AG20443 (cell line): ENCODE results near the gene NPSR1.
"Not testable (repeated sequence)": the region's sequence is repeated elsewhere in the genome, so short reads cannot be mapped to it uniquely, and the experiment has no call there.

Source experiments
- DNase-seq: peaks from one replicate; pipeline ENCODE4 v3.0.0; 2012; ENCODE audit warnings: low spot score, mixed read lengths

NPSR1 gene

DNA sequence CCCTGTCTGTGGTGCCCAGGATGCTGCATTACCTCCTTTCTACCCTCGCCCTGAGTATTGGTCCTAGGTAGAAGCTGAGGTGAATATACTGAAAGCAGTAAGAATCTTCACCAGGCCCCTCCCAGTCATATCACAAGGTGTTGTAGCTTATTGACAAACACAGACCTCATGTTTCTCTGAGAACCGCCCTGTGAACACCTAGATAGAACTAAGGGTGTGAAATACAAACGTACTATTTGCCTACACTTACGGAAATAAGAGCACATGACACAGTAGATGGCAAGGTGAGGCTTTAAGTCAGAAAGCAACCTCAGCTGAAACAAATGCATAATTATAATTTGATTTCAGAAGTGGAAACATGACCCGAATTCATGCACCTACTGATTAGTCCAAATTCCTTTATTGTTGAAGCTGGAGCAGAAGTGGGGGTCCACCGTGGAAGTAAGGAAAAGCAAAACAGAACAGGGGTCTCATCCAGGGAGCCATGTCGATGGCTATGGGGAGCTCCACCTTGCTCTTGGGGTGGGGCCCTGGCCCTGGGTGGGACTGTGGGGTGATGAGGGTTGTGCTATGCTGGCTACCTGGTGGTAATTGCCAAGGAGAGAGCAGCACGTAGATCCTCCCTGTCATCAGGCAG is at the start of gene NPSR1:
NPSR1 (plus strand) TSS at position 587 of the 637 bp plus-strand sequence. CDS start 195 bp downstream, outside the sequence.
- no peak for DNase-seq

- DNase-seq: no peak
Measured at GRCh38 chr7:34612661-34613060, 45.4 kb upstream of the NPSR1 start.

GRCh38 chr7:34620425-34620824 is 37.6 kb upstream of the NPSR1 start:
- DNase-seq: no peak

DNA sequence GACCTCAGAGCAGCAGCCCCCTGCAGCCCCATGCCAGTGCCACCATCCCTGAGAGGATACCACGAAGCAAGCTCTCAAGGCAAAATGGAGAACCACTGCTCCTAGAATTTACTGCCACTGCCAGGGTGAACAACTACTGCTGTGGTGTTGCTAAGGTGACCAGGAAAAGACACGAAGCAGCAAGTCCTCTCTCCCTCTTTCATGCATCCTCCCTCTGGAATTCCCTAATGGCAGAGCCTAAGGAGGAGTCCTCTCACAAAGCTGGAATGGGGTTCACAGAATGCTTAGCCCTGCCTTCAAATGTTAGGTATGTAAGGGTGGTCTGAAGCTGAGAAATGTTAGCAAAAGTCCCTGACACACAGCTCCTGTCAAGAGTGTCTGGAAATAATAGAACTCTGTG is 35.8 kb upstream of the NPSR1 start:
- DNase-seq: no peak

- DNase-seq: no peak
Measured at GRCh38 chr7:34622771-34623250, 35.2 kb upstream of the NPSR1 start.

- not testable (repeated sequence) for DNase-seq
Measured at GRCh38 chr7:34628618-34629017, 29.4 kb upstream of the NPSR1 start.

DNA sequence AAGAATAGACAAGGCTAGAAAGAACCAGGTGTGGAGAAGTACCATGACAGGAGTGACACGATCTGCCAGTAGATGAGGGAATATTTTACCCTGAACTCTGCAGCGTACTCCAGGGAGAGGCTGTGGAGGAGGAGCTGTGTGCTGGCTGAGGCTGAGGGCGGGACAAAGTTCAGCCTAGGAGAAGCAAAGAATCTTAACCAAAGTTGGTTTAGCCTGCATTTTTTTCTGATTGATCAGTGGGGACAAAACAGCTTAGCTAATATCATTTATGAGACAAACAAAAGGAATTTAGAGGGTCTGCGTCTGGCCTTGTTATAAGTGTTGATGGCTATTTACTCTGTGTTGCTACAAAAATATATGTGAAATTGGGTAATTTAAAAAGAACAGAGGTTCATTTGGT is 5.2 kb upstream of the NPSR1 start:
- peak; percentile 45 for DNase-seq

- no peak for DNase-seq
Measured at GRCh38 chr7:34653787-34654186, 4.2 kb upstream of the NPSR1 start.

DNA sequence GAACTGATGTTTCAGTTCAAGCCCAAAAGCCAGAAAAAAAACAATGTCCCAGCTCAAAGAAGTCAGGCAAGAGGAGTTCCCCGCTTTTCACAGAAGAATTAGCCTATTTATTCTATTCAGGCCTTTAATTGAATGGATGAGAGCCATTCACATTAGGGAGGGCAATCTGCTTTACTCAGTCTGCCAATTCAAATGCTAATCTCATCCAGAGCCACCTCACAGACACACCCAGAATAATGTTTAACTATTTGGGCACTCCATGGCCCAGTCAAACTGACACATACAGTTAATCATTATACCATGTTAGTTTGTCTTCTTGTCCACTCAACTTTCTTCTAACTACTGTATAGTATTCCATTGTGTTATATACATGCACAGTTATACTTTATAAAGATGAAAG is 2.6 kb upstream of the NPSR1 start:
- no peak for DNase-seq

DNA sequence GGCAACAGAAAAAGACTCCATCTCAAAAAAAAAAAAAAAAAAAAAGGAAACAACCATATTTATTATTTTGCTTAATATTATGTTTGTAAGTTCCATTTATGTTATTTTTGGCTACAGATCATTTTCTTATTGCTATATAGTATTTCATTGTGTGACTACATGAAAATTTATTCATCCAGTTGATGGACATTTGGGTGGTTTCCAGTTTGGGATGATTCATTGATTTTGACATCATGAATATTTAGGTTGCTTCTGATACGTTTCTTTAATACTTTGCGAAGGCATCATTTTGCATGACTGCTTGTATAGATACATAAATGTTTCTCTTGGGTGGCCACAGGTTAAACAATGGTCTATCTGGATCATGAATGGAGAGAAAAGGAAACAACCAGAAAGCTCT is 2.0 kb upstream of the NPSR1 start:
- DNase-seq: no peak

GRCh38 chr7:34659472-34660075 is 1.6 kb downstream of the NPSR1 start:
- DNase-seq: no peak

DNA sequence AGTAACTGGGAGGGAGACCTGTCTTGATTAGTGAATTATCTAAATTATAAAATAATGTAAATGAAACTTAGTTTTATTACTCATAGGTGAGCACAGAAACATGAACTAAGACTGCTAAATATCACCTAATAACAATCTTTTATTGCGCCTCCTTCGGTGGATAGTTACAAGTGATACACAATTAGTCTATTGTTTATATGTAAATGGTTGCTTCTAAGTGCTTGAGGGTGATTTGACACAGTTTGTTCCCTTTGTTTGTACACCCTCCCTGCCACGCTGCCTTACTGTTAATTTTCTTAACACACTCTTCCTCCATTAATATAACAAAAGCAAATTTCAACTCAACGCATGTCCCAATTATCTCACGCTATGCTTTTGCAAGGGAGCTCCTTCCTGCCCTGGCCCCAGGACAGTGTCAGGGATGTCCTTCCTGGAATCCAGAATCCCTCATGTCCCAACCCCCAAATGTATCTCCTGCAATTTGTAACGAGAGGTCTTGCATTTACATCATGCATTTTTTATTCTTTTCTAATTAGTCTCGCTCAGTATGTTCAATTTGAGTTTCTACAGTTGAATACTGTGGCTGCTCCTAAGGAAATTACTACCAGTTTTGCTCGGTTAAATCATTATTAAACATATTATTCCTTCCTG is 4.2 kb downstream of the NPSR1 start:
- no peak for DNase-seq

DNA sequence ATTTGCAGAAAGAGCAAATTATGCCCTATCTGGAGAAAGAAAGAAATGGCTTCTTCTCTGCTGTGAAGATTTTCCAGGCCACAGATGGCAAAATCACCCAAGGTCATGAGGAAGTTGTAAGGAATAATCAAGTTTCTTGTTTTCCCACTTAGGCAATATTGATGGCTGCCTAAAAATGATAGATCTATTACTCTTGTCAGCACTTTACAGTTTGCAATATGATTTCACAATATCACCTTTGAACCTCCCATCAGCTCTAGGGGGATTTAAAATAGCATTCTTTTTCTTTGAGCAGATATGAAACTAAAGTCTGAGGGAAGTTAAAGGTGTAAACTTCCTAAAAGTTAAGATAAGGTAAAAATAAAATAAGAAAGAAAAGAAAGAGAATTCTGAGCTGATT is 6.7 kb downstream of the NPSR1 start:
- no peak for DNase-seq

- DNase-seq: peak; percentile 41
Measured at GRCh38 chr7:34672430-34672829, 14.4 kb downstream of the NPSR1 start.

GRCh38 chr7:34673066-34673465 is 15.0 kb downstream of the NPSR1 start:
- no peak for DNase-seq

- peak; percentile 25 for DNase-seq
Measured at GRCh38 chr7:34675749-34676374, 17.8 kb downstream of the NPSR1 start.

- no peak for DNase-seq
Measured at GRCh38 chr7:34677491-34677890, 19.5 kb downstream of the NPSR1 start.

DNA sequence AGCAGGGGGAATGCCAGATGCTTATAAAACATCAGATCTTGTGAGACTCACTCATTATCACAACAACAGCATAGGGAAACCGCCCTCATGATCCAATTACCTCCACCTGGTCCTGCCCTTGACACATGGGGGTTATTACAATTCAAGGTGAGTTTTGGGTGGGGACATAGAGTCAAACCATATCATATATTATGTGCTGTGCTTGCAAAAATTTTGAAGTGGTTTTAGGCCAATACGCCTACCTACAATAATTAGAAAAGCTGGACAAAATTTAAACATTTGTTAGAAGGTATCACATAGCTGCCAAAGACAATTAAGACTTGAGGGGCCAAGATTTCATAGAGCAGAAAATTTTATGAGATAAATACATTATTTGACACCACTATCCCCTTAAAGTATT is 29.5 kb downstream of the NPSR1 start:
- no peak for DNase-seq

GRCh38 chr7:34696415-34696814 is 38.4 kb downstream of the NPSR1 start:
- no peak for DNase-seq

- no peak for DNase-seq
Measured at GRCh38 chr7:34709771-34710170, 51.8 kb downstream of the NPSR1 start.

DNA sequence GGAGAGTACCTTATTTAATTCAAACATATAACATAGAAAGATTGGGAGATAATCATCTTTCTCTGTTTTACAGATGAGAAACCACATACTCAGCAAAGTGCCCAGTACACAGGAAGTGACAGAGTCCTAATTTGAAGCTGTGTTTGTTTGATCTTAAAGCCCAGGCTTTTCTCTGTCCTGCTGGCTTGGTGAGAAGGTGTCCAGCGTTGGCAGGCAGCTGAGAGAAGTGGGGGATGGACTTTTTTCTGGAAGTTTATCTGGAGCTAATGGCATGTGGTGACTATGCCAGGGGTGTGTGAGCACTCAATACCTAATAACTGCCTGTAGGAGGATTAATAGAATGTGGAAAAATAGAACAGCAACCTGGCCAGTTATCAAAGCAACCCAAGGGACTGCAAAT is 60.8 kb downstream of the NPSR1 start:
- no peak for DNase-seq

DNA sequence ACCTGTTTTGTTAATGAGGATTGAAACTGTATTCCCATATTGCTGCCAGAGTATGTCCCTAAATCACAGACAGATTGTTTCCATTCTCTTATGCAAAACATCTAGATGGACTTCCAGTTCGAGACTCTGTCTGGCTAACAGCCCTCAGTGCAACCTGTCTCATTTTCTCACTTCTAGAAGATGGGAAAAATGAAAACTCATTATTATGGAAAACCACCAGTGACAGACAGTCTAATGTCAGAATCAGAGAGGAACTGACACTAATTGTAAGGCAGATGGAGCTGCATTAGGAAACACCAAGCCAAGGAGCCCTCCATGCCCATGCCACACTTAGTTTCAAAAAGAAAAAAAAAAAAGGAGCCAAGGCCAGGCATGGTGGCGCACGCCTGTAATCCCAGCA is 61.6 kb downstream of the NPSR1 start:
- DNase-seq: no peak

DNA sequence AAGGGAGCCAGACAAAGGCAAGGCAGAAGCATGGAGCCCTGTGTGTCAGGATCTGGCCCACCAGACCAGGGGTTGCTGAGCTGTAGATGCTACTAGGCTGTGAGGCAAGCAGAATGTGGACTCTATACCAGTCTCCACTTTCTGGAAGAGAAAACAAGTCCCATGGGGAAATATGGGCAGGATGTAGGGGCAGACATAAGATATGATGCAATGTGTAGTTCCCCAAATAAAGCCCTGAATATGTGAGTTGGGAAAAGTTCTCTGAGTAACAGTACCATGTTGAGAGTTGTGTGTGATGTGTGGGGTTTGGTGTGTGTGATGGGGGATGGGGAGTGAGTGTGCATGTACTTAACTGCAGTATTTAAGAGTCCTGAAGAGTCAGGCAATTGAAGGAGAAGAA is 62.3 kb downstream of the NPSR1 start:
- no peak for DNase-seq
